Stimulated activated CD4-positive, alpha-beta T cell treated with anti-CD3 and anti-CD28 coated beads, Interleukin-12 subunit alpha, Interleukin-12 subunit beta, amount 100 ng/mL, for 24 hours (primary cell): ENCODE data around the gene EHD2.
"Not testable (repeated sequence)": the region's sequence is repeated elsewhere in the genome, so short reads cannot be mapped to it uniquely, and the experiment has no call there.

Experiments used
- DNase-seq, 2 experiments: peaks; one replicate each; pipeline ENCODE4 v3.0.0-alpha.2; 2020; ENCODE audit warnings: low read depth in 2 of 2

Gene EHD2

GRCh38 chr19:47750752-47751151, 37.5 kb downstream of the EHD2 start:
- DNase-seq: no peak

GRCh38 chr19:47752440-47753211, 39.4 kb downstream of the EHD2 start:
- no peak for DNase-seq

GRCh38 chr19:47754206-47755064, 41.2 kb downstream of the EHD2 start:
- no peak for DNase-seq

DNA sequence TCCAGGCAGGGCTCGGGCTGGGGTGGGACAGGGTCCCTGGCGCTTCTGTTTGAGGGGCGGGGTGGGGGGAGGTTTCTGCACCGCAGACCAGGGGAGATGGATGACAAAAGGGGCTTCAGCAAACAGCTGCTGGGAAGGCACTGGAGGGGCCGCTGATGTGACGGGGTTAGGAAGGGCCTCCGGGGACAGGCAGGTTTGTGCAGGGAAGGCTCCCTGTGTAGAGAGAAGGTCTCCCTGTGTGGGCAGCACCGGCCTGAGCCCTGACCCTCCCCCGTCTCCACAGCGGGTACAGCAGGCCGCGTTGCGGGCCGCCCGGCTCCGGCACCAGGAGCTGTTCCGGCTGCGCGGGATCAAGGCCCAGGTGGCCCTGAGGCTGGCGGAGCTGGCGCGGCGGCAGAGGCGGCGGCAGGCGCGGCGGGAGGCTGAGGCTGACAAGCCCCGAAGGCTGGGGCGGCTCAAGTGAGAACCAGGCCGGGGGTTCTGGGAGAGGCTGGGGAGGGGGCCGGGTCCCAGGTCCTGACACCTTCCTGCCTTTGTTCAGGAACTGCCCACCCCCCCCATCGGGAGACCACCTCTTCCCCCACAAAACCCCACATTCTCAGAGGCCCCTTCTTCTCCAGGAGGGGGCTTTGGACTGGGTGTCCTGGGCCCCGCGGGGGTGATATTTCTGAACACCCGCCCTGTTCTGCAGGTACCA, 42.0 kb downstream of the EHD2 start:
- DNase-seq: no peak

- no peak for DNase-seq
These were observed 42.8 kb downstream of the EHD2 start for GRCh38 chr19:47755762-47756626.

GRCh38 chr19:47756627-47756929, 43.4 kb downstream of the EHD2 start:
- DNase-seq: no peak

- no peak for DNase-seq
These were observed 43.9 kb downstream of the EHD2 start for GRCh38 chr19:47756953-47757608.

- no peak for DNase-seq
These were observed 44.6 kb downstream of the EHD2 start for GRCh38 chr19:47757617-47758442.

DNA sequence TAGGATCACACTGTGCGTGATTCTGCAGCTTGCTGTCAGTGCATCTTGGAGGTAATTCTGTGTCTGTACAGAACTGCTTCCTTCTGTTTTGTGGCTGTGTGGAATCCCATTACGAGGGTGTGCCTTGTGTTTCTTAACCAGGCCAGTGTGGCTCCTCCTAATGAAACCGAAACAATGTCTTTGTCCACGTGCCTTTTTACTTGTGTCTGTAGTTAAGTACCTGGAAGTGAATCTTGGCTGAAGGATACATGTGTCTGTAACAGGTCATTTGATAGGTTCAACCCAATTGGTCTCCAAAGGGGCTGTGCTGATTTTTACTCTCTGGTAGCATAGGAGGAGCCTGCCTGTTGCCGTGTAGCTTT, 45.2 kb downstream of the EHD2 start:
- no peak for DNase-seq

DNA sequence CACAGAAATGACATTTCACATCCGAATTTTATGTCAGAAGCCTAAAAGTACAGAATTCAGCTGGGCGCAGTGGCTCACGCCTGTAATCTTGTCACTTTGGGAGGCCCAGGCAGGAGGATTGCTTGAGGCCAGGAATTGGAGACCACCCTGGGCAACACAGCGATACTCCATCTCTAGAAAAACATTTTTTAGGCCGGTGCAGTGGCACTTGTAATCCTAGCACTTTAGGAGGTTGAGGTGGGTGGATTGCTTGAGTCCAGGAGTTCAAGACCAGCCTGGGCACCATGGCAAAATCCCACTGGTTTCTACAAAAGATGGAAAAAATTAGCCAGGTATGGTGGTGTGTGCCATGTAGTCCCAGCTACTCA, 47.4 kb downstream of the EHD2 start:
- no peak for DNase-seq

GRCh38 chr19:47761566-47761965, 48.3 kb downstream of the EHD2 start:
- DNase-seq: no peak

DNA sequence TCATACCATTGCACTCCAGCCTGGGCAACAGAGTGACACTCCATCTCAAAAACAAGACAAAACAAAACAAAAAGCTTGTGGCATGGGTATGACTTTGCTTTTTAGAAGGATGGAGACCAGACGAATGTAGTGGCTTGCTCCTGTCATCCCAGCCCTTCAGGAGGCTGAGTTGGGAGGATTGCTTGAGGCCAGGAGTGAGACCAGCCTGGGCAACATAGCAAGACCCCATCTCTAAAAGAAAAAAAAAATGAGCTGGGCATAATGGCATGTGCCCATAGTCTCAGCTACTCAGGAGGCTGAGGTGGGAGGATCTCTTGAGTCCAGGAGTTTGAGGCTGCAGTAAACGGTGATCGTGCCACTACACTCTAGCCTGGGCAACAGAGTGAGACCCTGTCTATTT, 48.9 kb downstream of the EHD2 start:
- DNase-seq: no peak

DNA sequence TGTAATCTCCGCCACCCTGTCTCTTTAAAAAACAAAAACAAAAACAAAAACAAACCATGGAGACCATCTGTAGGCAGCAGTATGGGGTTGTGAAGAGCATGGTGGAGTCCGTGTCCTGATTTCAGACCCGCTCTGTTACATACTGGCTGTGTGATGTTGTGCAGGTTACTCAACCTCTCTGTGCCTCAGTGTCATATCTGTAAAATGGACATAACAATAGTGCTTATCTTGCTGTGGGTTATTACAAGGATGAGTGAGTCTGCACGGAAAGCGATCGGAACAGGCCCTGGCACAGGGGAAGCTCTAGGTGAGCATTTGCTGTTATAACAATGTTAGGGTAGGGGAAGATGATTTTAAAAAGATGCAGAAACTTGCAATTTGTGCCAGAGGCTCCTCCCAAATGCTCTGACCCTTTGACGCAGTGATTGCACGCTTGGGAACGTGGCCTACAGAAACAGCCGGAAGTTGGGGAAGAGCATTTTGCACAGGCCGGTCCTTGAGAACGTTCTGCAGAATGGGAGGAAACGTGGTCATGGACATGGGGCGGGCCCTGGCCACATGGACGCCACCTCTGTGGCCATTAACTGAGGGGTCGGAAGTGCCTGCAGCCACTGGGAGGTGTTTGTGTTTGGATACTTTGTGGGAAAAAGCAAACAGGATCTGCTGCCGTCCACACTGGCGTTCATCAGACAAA, 49.5 kb downstream of the EHD2 start:
- no peak for DNase-seq

DNA sequence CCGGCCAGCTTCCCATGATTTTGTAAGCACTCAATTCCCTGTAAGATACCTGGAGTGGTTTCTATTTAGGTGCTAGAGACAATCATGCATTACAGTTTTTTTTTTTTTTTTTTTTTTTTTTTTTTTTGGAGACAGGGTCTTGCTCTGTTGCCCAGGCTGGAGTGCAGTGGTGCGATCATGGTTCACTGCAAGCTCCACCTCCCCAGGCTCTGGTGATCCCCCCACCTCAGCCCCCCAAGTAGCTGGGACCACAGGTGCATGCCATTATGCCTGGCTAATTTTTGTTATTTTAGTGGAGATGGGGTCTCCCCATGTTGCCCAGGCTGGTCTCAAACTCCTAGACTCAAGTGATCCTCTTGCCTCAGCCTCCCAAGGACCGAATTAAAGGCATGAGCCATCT, 51.5 kb downstream of the EHD2 start:
- not testable (repeated sequence) for DNase-seq

GRCh38 chr19:47765523-47766358, 52.5 kb downstream of the EHD2 start:
- DNase-seq: peak in 1 of 2 experiments; percentile 20

DNA sequence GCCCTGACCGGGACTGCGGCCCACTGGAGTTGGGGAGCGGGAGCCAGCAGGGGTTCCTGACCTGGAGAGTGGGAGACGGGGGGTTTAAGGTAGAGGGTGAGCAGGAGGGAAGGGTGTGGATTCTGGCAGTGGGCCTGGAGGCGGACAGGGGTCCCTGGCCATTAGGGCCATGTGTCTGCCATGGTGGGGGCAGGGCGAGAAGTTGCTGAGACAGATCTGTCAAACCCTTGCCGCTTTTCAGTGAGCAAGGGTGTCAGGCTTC, 53.1 kb downstream of the EHD2 start:
- no peak for DNase-seq

GRCh38 chr19:47766670-47767069, 53.4 kb downstream of the EHD2 start:
- DNase-seq: no peak

DNA sequence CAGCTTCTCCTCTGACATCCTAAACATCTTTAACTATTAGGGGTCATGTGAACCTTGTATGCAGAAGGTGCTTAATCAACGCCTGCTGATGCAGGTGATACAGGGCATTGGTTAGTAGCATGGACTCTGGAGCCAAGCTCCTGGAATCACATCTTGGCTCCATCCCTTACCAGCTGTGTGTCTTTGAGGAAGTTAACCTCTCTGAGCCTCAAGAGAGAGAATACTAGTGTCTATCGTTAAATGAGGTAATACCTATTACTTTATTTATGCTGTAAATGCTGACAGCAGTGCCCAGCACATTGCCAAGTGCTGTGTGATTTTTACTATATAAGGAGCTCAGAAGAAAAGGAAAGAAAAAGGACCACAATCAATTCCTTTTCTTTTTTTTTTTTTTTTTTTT, 54.1 kb downstream of the EHD2 start:
- DNase-seq: no peak

GRCh38 chr19:47768604-47769003, 55.4 kb downstream of the EHD2 start:
- no peak for DNase-seq
